Measurements from ENCODE around the gene SLC5A12.
"Not testable (repeated sequence)": the region's sequence is repeated elsewhere in the genome, so short reads cannot be mapped to it uniquely, and the experiment has no call there.

Gene SLC5A12

GRCh38 chr11:26687351-26687750 lies 34.5 kb downstream of the SLC5A12 start:
- no peak overlapping the region for H3K4me3 ChIP-seq (ENCODE audit: low read length)
- H3K9me3 ChIP-seq (ENCODE audit: control insufficient read depth, low read length), result no peaks in the 10 kb centered on the region
- no peaks in the 10 kb centered on the region for H3K4me1 ChIP-seq (ENCODE audit: control insufficient read depth, insufficient read depth, low read length)
- no peaks in the 10 kb centered on the region for H3K36me3 ChIP-seq (ENCODE audit: control insufficient read depth, insufficient read depth, low read length)
- no peaks in the 10 kb centered on the region for H3K27me3 ChIP-seq (ENCODE audit: control insufficient read depth, insufficient read depth, low read length)
- H3K9ac ChIP-seq (ENCODE audit: low read length), result no peak overlapping the region

- Histone ChIP-seq H3K9ac (ENCODE audit: low read length) (no peak overlapping the region), H3K36me3 (ENCODE audit: control insufficient read depth, insufficient read depth, low read length) (no peaks in the 10 kb centered on the region), H3K4me3 (ENCODE audit: low read length) (no peak overlapping the region), H3K9me3 (ENCODE audit: control insufficient read depth, low read length) (no peaks in the 10 kb centered on the region), H3K4me1 (ENCODE audit: control insufficient read depth, insufficient read depth, low read length) (no peaks in the 10 kb centered on the region), H3K27me3 (ENCODE audit: control insufficient read depth, insufficient read depth, low read length) (no peaks in the 10 kb centered on the region)
Observed at GRCh38 chr11:26677566-26677965, 44.3 kb downstream of the SLC5A12 start.

GRCh38 chr11:26676641-26677040 lies 45.2 kb downstream of the SLC5A12 start:
- no peaks in the 10 kb centered on the region for H3K27me3 ChIP-seq (ENCODE audit: control insufficient read depth, insufficient read depth, low read length)
- H3K36me3 ChIP-seq (ENCODE audit: control insufficient read depth, insufficient read depth, low read length), result no peaks in the 10 kb centered on the region
- no peaks in the 10 kb centered on the region for H3K9me3 ChIP-seq (ENCODE audit: control insufficient read depth, low read length)
- H3K9ac ChIP-seq (ENCODE audit: low read length), result no peak overlapping the region
- H3K4me3 ChIP-seq (ENCODE audit: low read length), result no peak overlapping the region
- H3K4me1 ChIP-seq (ENCODE audit: control insufficient read depth, insufficient read depth, low read length), result no peaks in the 10 kb centered on the region

GRCh38 chr11:26675233-26675928 lies 46.5 kb downstream of the SLC5A12 start:
- Histone ChIP-seq H3K36me3 (ENCODE audit: control insufficient read depth, insufficient read depth, low read length) (no peaks in the 10 kb centered on the region), H3K9me3 (ENCODE audit: control insufficient read depth, low read length) (no peaks in the 10 kb centered on the region), H3K4me3 (ENCODE audit: low read length) (no peak overlapping the region), H3K27me3 (ENCODE audit: control insufficient read depth, insufficient read depth, low read length) (no peaks in the 10 kb centered on the region), H3K9ac (ENCODE audit: low read length) (no peak overlapping the region), H3K4me1 (ENCODE audit: control insufficient read depth, insufficient read depth, low read length) (no peaks in the 10 kb centered on the region)

GRCh38 chr11:26665946-26666345 lies 55.9 kb downstream of the SLC5A12 start:
- H3K9me3 ChIP-seq (ENCODE audit: control insufficient read depth, low read length), result no peaks in the 10 kb centered on the region
- H3K4me3 ChIP-seq (ENCODE audit: low read length), result no peak overlapping the region

GRCh38 chr11:26665036-26665435 lies 56.8 kb downstream of the SLC5A12 start:
- Histone ChIP-seq H3K9ac (ENCODE audit: low read length) (no peak overlapping the region), H3K27me3 (ENCODE audit: control insufficient read depth, insufficient read depth, low read length) (no peaks in the 10 kb centered on the region), H3K9me3 (ENCODE audit: control insufficient read depth, low read length) (no peaks in the 10 kb centered on the region), H3K4me1 (ENCODE audit: control insufficient read depth, insufficient read depth, low read length) (no peaks in the 10 kb centered on the region), H3K4me3 (ENCODE audit: low read length) (no peak overlapping the region), H3K36me3 (ENCODE audit: control insufficient read depth, insufficient read depth, low read length) (no peaks in the 10 kb centered on the region)

More at GRCh38 chr11:26665946-26666345, 55.9 kb downstream of the SLC5A12 start:
- H3K36me3 ChIP-seq (ENCODE audit: control insufficient read depth, insufficient read depth, low read length), result no peaks in the 10 kb centered on the region
- H3K9ac ChIP-seq (ENCODE audit: low read length), result no peak overlapping the region
- no peaks in the 10 kb centered on the region for H3K4me1 ChIP-seq (ENCODE audit: control insufficient read depth, insufficient read depth, low read length)
- no peaks in the 10 kb centered on the region for H3K27me3 ChIP-seq (ENCODE audit: control insufficient read depth, insufficient read depth, low read length)

- H3K4me3 ChIP-seq (ENCODE audit: low read length), result no peak overlapping the region
- H3K27me3 ChIP-seq (ENCODE audit: control insufficient read depth, insufficient read depth, low read length), result no peaks in the 10 kb centered on the region
- H3K9me3 ChIP-seq (ENCODE audit: control insufficient read depth, low read length), result no peaks in the 10 kb centered on the region
- no peaks in the 10 kb centered on the region for H3K4me1 ChIP-seq (ENCODE audit: control insufficient read depth, insufficient read depth, low read length)
- no peaks in the 10 kb centered on the region for H3K36me3 ChIP-seq (ENCODE audit: control insufficient read depth, insufficient read depth, low read length)
- no peak overlapping the region for H3K9ac ChIP-seq (ENCODE audit: low read length)
Observed at GRCh38 chr11:26662916-26663315, 58.9 kb downstream of the SLC5A12 start.

- Histone ChIP-seq H3K4me3 (ENCODE audit: low read length) (no peak overlapping the region), H3K9ac (ENCODE audit: low read length) (no peak overlapping the region), H3K27me3 (ENCODE audit: control insufficient read depth, insufficient read depth, low read length) (no peaks in the 10 kb centered on the region), H3K9me3 (ENCODE audit: control insufficient read depth, low read length) (no peaks in the 10 kb centered on the region), H3K36me3 (ENCODE audit: control insufficient read depth, insufficient read depth, low read length) (no peaks in the 10 kb centered on the region), H3K4me1 (ENCODE audit: control insufficient read depth, insufficient read depth, low read length) (no peaks in the 10 kb centered on the region)
Observed at GRCh38 chr11:26655287-26655686, 66.6 kb downstream of the SLC5A12 start.

- no peaks in the 10 kb centered on the region for H3K9me3 ChIP-seq (ENCODE audit: control insufficient read depth, low read length)
- H3K4me3 ChIP-seq (ENCODE audit: low read length), result no peak overlapping the region
- H3K36me3 ChIP-seq (ENCODE audit: control insufficient read depth, insufficient read depth, low read length), result no peaks in the 10 kb centered on the region
- no peaks in the 10 kb centered on the region for H3K4me1 ChIP-seq (ENCODE audit: control insufficient read depth, insufficient read depth, low read length)
- no peaks in the 10 kb centered on the region for H3K27me3 ChIP-seq (ENCODE audit: control insufficient read depth, insufficient read depth, low read length)
- H3K9ac ChIP-seq (ENCODE audit: low read length), result no peak overlapping the region
Observed at GRCh38 chr11:26651916-26652315, 69.9 kb downstream of the SLC5A12 start.

- Histone ChIP-seq H3K9ac (ENCODE audit: low read length) (no peak overlapping the region), H3K36me3 (ENCODE audit: control insufficient read depth, insufficient read depth, low read length) (no peaks in the 10 kb centered on the region), H3K27me3 (ENCODE audit: control insufficient read depth, insufficient read depth, low read length) (no peaks in the 10 kb centered on the region), H3K4me1 (ENCODE audit: control insufficient read depth, insufficient read depth, low read length) (no peaks in the 10 kb centered on the region), H3K4me3 (ENCODE audit: low read length) (no peak overlapping the region), H3K9me3 (ENCODE audit: control insufficient read depth, low read length) (no peaks in the 10 kb centered on the region)
Observed at GRCh38 chr11:26649884-26650283, 72.0 kb downstream of the SLC5A12 start.

- H3K36me3 ChIP-seq (ENCODE audit: control insufficient read depth, insufficient read depth, low read length); H3K4me3 ChIP-seq (ENCODE audit: low read length); H3K9ac ChIP-seq (ENCODE audit: low read length); H3K9me3 ChIP-seq (ENCODE audit: control insufficient read depth, low read length); H3K4me1 ChIP-seq (ENCODE audit: control insufficient read depth, insufficient read depth, low read length); H3K27me3 ChIP-seq (ENCODE audit: control insufficient read depth, insufficient read depth, low read length): not testable (repeated sequence)
Observed at GRCh38 chr11:26643314-26643713, 78.5 kb downstream of the SLC5A12 start.

- H3K9ac ChIP-seq (ENCODE audit: low read length), result no peak overlapping the region
- H3K4me1 ChIP-seq (ENCODE audit: control insufficient read depth, insufficient read depth, low read length), result no peaks in the 10 kb centered on the region
- H3K4me3 ChIP-seq (ENCODE audit: low read length), result no peak overlapping the region
- no peaks in the 10 kb centered on the region for H3K36me3 ChIP-seq (ENCODE audit: control insufficient read depth, insufficient read depth, low read length)
- no peaks in the 10 kb centered on the region for H3K9me3 ChIP-seq (ENCODE audit: control insufficient read depth, low read length)
- H3K27me3 ChIP-seq (ENCODE audit: control insufficient read depth, insufficient read depth, low read length), result no peaks in the 10 kb centered on the region
Observed at GRCh38 chr11:26632691-26633159, 89.1 kb downstream of the SLC5A12 start.

GRCh38 chr11:26626346-26626745 lies 95.5 kb downstream of the SLC5A12 start:
- H3K9me3 ChIP-seq (ENCODE audit: control insufficient read depth, low read length), result no peaks in the 10 kb centered on the region
- H3K4me1 ChIP-seq (ENCODE audit: control insufficient read depth, insufficient read depth, low read length), result no peaks in the 10 kb centered on the region
- H3K9ac ChIP-seq (ENCODE audit: low read length), result no peak overlapping the region
- H3K27me3 ChIP-seq (ENCODE audit: control insufficient read depth, insufficient read depth, low read length), result no peaks in the 10 kb centered on the region
- no peaks in the 10 kb centered on the region for H3K36me3 ChIP-seq (ENCODE audit: control insufficient read depth, insufficient read depth, low read length)
- no peak overlapping the region for H3K4me3 ChIP-seq (ENCODE audit: low read length)

Data from mucosa of stomach (tissue), 1 donor.